Measurements from ENCODE around the gene TIMD4. TPM values are rescaled to one million over a fixed set of nuclear protein-coding genes. Genes with fewer than 3 reads are reported as not detected.

The TIMD4 gene
- total RNA-seq, 6 experiments from 2014 or later: 0.31 to 16.3 (median 4.8) TPM

GRCh38 chr5:156893517-156893916 lies 69.5 kb downstream of the TIMD4 start:
- Histone ChIP-seq H3K36me3 (no peaks in the 10 kb centered on the region), H3K4me3 (no peak overlapping the region), H3K27ac (no peak overlapping the region), H3K9me3 (no peaks in the 10 kb centered on the region), H3K4me1 (no peaks in the 10 kb centered on the region), H3K27me3 (no peaks in the 10 kb centered on the region)
- TF ChIP-seq, protein P1, sequence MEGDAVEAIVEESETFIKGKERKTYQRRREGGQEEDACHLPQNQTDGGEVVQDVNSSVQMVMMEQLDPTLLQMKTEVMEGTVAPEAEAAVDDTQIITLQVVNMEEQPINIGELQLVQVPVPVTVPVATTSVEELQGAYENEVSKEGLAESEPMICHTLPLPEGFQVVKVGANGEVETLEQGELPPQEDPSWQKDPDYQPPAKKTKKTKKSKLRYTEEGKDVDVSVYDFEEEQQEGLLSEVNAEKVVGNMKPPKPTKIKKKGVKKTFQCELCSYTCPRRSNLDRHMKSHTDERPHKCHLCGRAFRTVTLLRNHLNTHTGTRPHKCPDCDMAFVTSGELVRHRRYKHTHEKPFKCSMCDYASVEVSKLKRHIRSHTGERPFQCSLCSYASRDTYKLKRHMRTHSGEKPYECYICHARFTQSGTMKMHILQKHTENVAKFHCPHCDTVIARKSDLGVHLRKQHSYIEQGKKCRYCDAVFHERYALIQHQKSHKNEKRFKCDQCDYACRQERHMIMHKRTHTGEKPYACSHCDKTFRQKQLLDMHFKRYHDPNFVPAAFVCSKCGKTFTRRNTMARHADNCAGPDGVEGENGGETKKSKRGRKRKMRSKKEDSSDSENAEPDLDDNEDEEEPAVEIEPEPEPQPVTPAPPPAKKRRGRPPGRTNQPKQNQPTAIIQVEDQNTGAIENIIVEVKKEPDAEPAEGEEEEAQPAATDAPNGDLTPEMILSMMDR (IDR thresholded peaks at IDR 0.05): no peak
- TF ChIP-seq POLR2A (IDR thresholded peaks at IDR 0.05): no peak
- 0% methylated on average over 1 of the region's 1 CpG for WGBS (ENCODE audit: insufficient coverage, low coverage, low lambda C conversion rate, missing lambda C conversion rate)
- ATAC-seq (no peak), DNase-seq (no peak)
- intact Hi-C loops (cut with DNase I): no loop called here

GRCh38 chr5:156892864-156893263 lies 70.2 kb downstream of the TIMD4 start:
- intact Hi-C loops (cut with DNase I): no loop called here
- Histone ChIP-seq H3K27ac (no peak overlapping the region), H3K36me3 (no peaks in the 10 kb centered on the region), H3K4me3 (no peak overlapping the region), H3K4me1 (no peaks in the 10 kb centered on the region), H3K9me3 (no peaks in the 10 kb centered on the region), H3K27me3 (no peaks in the 10 kb centered on the region)
- DNase-seq: no peak
- TF ChIP-seq, protein P1 (IDR thresholded peaks at IDR 0.05): no peak
- no peak for TF ChIP-seq POLR2A (IDR thresholded peaks at IDR 0.05)
- ATAC-seq: no peak
- 88% methylated on average over 4 of the region's 4 CpGs for WGBS (ENCODE audit: insufficient coverage, low coverage, low lambda C conversion rate, missing lambda C conversion rate)

DNA sequence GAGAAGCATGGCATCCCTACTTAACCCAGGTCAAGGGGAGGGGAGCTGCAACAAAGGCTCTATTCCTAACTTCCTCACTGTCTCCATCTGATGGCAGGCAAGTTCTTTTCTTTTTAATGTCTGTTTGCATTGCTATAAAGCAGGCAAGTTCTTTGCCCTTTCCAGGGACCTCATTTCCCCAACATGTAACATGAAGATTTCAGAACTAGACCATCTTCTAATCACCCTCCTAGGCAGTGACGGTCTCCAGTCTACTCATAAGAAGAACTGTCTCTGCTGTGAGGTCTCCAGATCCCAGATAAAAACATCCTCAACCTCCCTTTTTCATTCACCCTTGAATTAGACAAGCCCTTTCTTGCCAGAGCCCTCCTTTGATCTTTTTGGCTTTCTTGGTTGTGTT lies 70.8 kb downstream of the TIMD4 start:
- no peak for DNase-seq

GRCh38 chr5:156888520-156888919 lies 74.5 kb downstream of the TIMD4 start:
- no peak overlapping the region for H3K4me3 ChIP-seq
- DNase-seq: no peak
- H3K4me1 ChIP-seq: no peaks in the 10 kb centered on the region
- H3K27me3 ChIP-seq: no peaks in the 10 kb centered on the region
- TF ChIP-seq POLR2A (IDR thresholded peaks at IDR 0.05): no peak
- TF ChIP-seq, protein P1 (IDR thresholded peaks at IDR 0.05): no peak
- H3K27ac ChIP-seq: no peak overlapping the region
- H3K9me3 ChIP-seq: no peaks in the 10 kb centered on the region
- no peak for ATAC-seq
- intact Hi-C loops (cut with DNase I): no loop called here
- H3K36me3 ChIP-seq: no peaks in the 10 kb centered on the region
- 68% methylated on average over 2 of the region's 2 CpGs for WGBS (ENCODE audit: insufficient coverage, low coverage, low lambda C conversion rate, missing lambda C conversion rate)

More for the DNA sequence above, 70.8 kb downstream of the TIMD4 start:
- intact Hi-C loops (cut with DNase I): no loop called here
- no peaks in the 10 kb centered on the region for H3K27me3 ChIP-seq
- ATAC-seq: no peak
- H3K9me3 ChIP-seq: no peaks in the 10 kb centered on the region
- no peaks in the 10 kb centered on the region for H3K36me3 ChIP-seq
- TF ChIP-seq, protein P1 (IDR thresholded peaks at IDR 0.05): no peak
- TF ChIP-seq POLR2A (IDR thresholded peaks at IDR 0.05): no peak
- no peaks in the 10 kb centered on the region for H3K4me1 ChIP-seq
- no peak overlapping the region for H3K27ac ChIP-seq
- H3K4me3 ChIP-seq: no peak overlapping the region
- 38% methylated on average over 1 of the region's 1 CpG for WGBS (ENCODE audit: insufficient coverage, low coverage, low lambda C conversion rate, missing lambda C conversion rate)

DNA sequence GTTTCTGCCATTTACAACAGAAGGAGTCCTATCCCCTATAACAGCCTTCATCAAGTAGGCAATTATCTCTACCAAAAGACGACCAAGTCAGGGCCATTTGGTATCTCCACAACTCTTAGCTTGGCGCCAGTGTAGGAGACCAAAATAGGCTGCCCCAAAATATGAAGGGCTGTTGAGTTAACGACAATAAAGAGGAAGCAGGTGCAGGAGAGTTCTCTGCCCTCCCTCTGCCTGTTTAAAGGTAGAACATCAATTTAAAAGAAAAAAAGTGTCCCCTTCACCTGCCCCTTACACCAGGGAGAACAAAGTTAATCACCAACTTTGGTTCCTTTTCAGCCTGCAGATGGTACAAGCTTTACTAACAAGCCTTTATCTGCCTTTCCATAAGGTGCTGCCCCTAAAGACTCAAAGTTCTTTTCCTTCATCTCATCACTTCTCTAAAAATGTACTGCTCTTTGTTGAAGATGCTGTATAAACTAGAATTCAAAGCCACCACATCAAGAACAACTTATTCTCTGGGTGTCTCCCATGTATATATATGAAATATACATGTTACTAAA lies 79.6 kb downstream of the TIMD4 start:
- Histone ChIP-seq H3K9me3 (no peaks in the 10 kb centered on the region), H3K27ac (no peak overlapping the region), H3K4me3 (no peak overlapping the region), H3K4me1 (no peaks in the 10 kb centered on the region), H3K36me3 (no peaks in the 10 kb centered on the region), H3K27me3 (no peaks in the 10 kb centered on the region)
- WGBS (ENCODE audit: insufficient coverage, low coverage, low lambda C conversion rate, missing lambda C conversion rate): 41% methylated on average over 3 of the region's 3 CpGs
- no peak for TF ChIP-seq POLR2A (IDR thresholded peaks at IDR 0.05)
- TF ChIP-seq, protein P1 (IDR thresholded peaks at IDR 0.05): no peak
- intact Hi-C loops (cut with DNase I): no loop called here
- ATAC-seq (no peak), DNase-seq (no peak)

Data from right lobe of liver (tissue), 6 donors.